Measurements from ENCODE around the gene USP21.
A peak's percentile ranks its signal among the peaks of the same experiment; 100 is the strongest.
"Not testable (repeated sequence)": the region's sequence is repeated elsewhere in the genome, so short reads cannot be mapped to it uniquely, and the experiment has no call there.

The USP21 gene, protein sequence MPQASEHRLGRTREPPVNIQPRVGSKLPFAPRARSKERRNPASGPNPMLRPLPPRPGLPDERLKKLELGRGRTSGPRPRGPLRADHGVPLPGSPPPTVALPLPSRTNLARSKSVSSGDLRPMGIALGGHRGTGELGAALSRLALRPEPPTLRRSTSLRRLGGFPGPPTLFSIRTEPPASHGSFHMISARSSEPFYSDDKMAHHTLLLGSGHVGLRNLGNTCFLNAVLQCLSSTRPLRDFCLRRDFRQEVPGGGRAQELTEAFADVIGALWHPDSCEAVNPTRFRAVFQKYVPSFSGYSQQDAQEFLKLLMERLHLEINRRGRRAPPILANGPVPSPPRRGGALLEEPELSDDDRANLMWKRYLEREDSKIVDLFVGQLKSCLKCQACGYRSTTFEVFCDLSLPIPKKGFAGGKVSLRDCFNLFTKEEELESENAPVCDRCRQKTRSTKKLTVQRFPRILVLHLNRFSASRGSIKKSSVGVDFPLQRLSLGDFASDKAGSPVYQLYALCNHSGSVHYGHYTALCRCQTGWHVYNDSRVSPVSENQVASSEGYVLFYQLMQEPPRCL

DNA sequence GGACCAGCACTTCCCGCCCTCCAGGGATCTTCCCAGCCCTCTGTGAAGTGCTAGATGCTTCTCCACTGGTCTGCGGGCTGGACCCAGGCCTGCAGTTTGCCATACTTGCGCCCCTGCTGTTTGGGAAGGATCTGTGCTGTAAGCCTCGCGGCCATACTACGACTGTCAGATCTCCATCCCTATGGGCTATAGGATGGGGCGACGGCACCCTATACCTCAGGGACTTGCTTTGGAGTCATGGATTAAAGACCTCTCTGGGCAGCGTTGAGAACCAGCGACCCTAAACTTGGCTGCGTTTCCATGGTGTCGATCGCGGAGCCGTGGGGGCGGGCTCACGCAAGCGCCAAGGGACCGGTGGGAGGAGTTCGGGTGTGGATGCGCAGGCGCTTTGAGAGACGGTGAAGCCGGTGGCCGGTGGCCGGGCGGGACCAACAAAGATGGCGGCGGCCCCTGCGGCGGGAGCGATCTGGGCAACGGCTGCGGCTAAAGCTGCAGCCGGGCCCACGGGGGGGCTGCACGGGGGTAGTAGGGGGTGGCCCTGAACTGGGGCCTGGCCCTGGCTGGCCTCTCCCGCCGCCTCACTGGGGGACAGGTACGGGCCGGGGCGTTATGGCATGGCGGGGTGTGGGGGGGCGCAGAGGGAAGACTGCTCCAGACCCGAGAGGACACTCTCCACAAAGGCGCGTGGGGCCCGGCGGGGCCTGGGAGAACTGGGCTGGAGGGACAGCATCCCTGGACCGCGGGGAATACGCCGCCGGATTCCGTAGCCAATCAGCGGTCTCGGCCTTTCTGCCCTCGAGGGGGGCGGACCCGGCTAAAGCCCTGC lies at the start of gene USP21:
Gene USP21, plus strand, starts transcription at position 414 of the 826 bp plus-strand sequence. CDS start 1,141 bp downstream, outside the sequence.
- peak; percentile 37 for DNase-seq

DNA sequence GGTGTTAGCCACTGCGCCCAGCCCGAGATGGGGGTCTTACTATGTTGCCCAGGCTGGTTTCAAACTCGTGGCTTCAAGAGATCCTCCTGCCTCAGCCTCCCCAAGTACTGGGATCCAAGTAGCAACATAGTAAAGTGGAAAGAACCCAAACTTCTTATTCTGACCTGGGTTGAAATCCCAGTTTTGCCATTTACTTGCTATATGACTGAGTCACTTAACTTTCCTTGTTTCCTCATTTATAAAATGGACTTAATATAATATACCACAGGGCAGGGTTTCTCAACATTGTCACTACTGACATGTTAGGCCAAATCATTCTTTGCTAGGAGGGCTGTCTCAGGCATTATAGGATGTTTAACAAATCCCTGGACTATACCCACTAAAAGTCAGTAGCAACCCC lies 48.2 kb upstream of the USP21 start:
- DNase-seq: no peak

DNA sequence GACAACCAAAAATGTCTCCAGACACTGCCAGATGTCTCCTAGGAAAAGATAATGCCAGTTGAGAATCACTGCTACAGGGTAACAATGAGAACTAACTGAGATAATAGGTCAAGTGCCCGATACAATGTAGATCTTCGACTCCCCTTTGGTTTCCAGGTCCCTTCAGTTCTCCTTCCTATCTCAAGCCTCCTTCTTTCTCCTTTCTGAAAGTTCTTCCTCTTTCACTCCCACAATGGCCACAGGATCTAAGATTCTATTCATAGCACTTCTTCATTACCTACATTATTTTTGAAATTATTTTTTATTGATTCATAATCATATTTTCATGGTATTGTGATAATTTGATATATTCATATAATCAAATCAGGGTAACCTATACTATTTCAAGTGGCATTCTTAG lies 47.8 kb upstream of the USP21 start:
- DNase-seq: no peak

DNA sequence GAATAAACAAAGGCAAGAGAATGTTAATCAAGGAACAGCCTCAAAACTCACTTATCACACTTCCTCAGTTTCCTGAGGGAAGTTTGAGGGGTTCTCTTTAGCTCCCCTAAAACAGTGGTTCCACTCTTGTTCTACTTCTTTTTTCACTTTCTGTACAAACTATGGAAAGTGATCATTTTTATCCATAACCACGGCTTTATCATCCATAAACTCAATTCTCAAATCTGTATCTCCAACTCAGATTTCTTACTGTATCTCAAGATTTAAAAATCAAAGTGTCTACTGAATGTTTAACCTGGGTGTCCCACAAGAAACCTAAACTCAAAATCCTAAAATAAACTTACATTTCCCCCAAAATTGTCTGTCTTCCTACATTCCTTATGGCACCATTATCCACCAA lies 45.4 kb upstream of the USP21 start:
- no peak for DNase-seq

DNA sequence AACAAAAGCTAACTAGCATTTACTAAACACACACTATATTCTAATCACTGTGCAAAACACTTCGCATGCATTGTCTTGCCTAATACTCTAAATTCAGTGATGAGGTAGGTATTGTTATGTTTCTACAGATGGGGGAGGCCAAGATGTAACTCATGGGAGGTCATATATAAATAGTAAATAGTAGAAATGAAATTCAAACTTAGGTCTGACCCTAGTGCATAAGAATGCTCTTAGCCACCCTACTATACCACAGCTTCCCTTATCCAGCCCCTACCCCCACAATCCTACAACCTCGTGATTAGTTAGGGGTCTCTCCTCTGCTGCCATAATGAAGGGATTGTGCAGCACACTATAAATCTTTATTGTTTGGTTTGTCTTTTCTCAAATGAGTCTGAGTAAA lies 44.7 kb upstream of the USP21 start:
- no peak for DNase-seq

DNA sequence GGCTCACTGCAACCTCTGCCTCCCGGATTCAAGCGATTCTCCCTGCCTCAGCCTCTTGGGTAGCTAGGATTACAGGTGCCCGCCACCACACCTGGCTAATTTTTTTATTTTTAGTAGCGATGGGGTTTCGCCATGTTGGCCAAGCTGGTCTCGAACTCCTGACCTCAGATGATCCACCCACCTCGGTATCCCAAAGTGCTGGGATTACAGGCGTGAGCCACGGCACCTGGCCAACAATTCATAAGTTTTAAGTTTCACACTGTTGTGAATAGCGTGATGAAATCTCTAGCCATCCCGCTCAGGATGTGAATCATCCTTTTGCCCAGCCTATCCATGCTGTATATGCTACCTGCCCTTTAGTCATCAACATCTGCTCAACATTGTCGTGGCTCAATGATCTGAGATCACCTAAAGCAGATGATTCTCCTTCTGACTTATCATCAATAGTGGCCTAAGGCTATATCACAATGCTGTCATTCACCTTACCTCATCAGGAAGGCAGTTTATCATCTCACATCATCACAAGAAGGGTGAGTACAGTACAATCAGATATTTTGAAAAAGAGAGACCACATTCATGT lies 44.1 kb upstream of the USP21 start:
- no peak for DNase-seq

DNA sequence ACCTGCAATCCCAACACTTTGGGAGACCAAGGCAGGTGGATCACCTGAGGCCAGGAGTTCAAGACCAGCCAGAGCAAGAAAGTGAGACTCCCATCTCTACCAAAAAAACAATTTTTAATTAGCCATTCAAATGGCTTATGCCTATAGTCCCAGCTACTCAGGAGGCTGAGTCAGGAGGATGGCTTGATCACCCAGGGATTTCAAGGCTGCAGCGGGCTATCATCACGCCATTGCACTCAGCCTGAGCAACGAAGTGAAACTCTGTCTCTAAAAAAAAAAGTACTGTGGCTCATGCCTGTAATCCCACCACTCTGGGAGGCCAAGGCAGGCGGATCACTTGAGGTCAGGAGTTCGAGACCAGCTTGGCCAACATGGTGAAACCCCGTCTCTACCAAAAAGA lies 43.3 kb upstream of the USP21 start:
- not testable (repeated sequence) for DNase-seq

DNA sequence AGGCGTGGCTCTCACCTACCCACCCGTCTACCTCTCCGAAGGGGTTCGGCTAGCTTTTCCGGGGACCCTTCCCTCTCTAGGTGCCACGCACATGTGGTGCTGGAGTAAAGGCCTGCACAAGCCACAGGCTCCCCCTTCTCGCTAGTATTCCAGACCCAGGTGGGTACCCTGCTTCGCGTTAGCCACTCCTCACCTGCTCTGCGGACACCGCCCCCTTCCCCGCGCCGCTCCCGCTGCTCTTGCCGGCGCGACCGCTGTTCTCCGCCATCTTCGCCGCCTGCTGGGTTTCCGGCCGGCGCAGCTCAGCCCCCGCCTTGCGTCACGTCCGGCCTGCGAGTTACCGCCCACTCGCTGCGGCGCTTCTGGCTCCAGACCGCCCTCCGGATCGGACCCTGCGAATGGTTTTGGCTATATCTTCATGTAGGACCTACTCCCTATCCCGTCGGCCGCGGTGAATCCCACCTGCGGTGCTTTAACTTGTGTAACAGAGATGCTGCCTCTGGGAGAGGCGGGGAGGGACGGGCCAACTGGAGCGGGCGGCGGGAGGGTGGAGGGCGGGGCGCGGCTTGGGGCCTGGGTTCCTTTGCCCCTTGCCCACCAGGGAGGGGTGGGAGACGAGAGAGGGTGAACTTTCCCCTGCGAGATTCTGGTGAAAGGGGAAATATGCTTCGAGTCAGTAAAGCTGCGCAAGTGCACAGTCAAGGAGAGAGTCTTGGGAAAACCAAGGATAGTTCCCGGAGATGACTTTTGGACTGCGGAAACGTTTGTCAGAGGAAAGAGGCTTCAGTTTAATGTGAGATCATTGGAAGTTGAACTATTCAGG lies 41.3 kb upstream of the USP21 start, which contains the start of the genes NIT1 and PFDN2:
Gene NIT1, plus strand, starts transcription at position 347 of the 823 bp plus-strand sequence. Its CDS starts 72 bp downstream, at position 419.
Gene PFDN2, minus strand, starts transcription at position 279 of the 823 bp plus-strand sequence. Its CDS starts 11 bp downstream, at position 268.
- peak; percentile 6 for DNase-seq

DNA sequence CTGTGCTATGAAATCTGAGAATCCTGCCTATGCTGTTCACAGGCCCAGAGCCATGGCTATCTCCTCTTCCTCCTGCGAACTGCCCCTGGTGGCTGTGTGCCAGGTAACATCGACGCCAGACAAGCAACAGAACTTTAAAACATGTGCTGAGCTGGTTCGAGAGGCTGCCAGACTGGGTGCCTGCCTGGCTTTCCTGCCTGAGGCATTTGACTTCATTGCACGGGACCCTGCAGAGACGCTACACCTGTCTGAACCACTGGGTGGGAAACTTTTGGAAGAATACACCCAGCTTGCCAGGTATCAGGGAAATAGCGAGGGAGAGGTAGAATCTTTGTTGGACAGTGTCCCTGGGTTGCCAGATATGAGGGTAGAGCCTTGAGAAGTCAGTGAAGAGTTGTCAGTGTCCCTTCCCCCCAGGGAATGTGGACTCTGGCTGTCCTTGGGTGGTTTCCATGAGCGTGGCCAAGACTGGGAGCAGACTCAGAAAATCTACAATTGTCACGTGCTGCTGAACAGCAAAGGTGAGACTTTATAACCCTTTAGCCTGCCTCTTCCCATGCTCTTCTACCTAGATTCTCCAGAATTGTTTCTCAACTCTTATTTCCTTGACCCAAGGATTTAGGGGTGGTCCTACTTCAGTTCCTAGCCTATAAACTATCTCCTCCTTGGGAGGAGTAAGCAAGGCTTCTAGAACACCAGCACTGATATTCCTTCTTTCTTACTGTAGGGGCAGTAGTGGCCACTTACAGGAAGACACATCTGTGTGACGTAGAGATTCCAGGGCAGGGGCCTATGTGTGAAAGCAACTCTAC lies 40.0 kb upstream of the USP21 start:
- DNase-seq: no peak

DNA sequence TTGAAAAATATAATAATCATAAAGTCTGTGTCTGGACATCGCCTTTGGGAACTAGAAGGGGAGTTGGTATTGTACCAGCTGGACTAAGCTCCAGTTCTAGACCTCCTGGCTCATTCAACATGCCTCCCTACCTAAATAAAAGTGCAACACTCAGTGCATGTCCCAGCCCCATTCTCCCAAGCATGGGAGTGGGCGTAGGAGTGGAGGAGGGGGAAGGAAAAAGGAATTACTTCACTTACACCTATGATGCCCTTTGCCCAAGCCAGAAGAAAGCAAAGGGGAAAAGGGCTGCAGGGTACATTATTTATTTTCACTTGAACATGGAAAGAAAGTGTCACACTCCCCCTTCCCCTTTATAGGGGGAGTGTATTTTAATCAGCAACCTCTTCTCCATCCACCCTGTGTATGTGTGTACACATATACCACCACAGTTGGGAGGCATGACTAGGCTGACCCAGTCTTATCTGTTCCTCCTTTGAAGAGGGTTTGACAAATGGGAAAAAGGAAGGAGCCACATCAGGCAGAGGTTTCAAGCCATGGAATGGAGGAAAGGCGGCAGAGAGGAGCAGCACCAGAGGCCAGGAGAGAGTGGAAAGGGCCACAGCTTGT lies 38.2 kb upstream of the USP21 start:
- no peak for DNase-seq

DNA sequence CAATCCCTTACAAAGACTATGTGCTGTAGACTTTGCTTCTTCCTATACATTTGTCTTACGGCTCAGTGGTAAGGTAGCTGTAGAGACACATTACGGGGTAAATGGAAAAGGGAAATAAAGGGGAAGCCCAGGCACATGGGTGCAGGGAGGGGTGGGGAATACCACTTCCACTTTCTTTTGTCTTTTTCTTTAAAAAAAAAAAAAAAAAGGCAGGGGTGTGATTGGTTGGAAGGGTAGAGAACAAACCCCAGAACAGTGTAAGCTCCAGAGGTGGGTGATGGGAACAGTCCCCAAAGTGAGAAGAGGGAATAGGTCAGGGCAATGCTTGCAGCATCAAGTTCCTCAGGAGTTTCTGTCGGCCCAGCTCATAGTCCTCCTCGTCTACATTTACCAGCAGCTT lies 37.5 kb upstream of the USP21 start:
- no peak for DNase-seq

DNA sequence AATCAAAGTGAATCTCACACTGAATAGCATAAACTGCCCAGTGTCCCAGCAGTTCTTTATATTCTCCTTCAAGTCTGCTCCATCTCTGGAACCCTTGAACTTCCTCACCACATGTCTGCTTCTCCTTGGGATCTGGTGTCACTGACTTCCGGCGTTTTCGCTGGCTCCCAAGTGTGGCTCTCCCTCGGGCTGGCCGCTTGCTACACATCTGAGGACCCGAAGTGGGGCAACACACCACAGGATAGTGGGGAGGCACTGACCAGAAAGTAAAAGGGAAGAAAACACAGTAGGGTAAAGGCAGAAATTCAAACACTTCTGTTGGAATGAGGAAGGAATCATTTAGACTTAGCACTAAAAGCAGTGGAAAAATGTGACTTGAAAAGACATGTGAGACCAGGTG lies 36.3 kb upstream of the USP21 start:
- DNase-seq: no peak

DNA sequence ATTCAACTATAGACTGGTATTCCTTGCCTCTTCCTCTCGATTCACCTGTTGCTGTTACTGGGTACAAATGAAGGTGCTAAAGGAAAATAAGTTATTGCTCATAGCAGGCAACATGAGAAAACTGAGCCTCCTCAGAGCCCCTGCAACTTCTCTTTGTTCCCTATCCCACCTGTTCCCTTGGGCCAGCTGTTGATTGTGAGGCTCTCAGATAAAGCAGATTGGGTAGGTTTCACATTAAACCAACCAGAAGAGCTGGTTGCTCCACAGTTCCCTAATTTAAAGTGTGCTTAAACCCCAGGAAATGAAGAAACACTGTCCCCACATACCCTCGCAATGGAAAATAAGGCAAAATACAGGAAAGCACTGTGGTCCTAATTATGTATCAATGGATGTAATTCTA lies 31.7 kb upstream of the USP21 start:
- no peak for DNase-seq

DNA sequence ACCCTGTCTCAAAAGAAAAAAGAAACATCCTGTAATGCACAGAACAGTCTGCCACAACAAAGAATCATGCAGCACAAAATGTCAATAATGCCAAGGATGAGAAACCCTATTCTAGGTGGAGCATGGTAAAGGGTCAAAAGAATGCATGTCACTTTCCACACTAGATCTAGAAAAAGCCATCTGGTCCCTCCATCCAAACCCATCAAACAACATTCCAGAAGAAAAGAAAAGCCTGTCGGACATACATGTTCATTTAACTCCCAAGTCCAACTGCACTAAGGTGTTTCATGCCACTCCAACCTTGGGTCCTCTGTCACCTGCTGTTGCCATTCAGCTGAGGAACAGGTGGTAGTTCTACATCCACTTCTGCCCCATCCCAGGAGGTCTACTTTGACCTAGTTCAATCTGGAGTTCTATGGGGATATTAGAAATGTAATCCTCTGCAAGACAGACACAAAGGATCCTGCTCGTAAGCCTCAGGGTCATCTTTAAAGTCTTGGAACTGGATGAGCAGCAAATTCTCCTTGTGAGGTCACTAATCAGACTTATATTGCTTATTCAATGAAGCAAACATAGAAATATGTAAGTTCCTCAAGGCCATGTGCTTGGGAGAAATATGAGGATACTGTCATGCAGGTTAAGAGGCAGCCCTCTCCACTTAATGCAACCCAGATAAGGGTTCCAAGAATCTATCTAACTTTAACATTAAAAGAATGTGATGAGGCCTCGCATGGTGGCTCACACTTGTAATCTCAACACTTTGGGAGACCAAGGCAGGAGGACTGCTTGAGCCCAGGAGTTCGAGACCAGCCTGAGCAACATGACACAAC lies 30.5 kb upstream of the USP21 start:
- no peak for DNase-seq

DNA sequence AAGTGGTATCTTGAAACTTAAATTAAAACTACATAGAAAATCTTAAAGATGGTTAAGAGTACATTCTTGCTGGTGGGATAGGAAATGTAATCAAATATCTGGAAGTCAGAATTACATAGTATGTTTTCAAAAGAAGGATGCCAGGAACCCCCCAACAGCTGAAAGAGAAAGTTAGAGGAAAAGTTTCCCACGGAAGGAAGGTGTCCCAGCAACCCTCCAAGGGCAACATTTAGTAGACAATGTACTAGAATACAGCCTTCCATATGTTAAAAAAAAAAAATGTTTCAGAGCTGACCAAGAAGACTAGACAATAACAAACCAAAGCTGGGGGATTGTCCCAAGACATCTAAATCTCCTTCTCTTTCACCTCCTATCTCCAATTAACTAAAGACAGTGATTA lies 29.0 kb upstream of the USP21 start:
- DNase-seq: no peak

DNA sequence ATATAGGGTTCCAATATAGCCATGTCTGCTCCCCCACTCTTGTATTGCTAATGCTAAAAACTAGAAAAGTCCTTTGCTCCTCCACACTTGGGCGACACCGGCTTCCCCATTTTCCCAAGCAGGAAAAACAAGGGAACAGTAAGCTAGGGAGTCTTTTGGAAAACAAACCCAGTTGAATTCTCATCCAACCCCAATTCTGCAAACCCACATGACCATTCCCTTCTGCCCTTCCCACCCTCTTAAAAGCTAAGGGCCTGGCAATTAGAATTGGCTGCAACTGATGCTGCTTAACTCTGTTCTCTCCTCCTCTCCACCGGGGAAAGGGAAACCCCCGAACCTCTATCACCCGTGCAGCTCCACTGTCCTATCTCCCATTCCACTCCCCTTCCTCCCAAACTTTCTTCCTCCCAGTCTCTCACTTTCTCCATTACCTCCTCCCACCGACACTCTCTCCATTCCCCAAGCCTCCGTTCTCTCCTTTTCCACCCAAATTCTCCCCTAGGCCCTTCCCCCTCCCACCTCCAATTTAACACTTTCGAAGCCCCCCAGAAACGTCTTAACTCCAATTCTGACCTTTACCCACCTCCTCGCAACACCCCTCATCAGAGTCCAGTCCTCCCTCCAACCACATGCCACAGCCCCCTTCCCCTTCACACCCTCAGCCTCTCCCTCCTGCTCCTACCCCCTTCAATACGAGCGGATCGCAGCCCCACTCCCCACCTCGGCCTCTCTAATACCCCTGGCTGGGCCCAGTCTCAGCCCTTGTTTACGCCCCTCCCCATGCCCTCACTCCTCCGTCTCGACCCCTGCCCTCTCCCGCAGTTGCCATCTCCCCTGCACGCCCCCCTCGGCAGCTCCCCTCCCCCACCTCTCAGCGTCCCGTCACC lies 27.5 kb upstream of the USP21 start:
- DNase-seq: no peak

DNA sequence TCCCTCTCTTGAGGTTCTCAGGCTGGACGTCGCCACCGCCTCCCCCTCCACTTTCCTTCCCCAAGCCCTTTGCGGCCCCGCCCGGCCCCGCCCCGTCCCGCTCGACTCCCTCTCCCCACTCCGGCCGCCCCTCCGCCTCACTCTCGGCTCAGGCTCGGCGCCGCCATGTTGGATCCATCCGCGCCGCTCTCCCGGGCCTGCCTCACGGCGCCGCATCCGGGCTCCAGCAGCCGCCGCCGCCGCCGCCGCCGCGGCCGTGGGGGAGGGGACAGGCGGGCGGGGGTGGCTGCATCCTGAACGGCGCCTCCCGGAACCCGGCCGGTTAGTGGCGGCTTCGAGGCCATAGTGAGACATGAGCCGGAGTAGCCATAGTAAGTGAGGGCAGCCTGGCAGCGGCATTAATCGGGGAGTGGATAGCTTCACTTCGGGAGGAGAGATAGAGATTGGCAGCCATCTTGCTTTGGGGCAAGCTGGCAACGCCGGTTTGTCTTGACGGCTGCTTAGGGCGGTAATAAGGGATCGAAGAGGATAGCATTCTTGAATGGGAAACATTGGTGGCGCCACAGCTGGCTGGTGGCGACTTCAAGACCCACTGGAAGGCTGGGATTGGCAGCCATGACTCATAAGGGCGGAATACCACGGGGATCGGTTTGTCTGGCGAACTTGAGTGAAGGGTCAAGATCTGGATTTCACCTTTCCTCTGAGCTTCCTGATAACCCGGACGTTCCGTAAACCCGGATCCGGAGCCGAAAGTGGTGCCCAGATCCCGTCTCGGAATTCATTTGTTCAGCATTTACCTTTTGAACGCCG lies 26.7 kb upstream of the USP21 start, which contains the start of gene DEDD:
Gene DEDD, minus strand, starts transcription at position 258 of the 810 bp plus-strand sequence. CDS start 8,205 bp downstream, outside the sequence.
- DNase-seq: peak; percentile 85

DNA sequence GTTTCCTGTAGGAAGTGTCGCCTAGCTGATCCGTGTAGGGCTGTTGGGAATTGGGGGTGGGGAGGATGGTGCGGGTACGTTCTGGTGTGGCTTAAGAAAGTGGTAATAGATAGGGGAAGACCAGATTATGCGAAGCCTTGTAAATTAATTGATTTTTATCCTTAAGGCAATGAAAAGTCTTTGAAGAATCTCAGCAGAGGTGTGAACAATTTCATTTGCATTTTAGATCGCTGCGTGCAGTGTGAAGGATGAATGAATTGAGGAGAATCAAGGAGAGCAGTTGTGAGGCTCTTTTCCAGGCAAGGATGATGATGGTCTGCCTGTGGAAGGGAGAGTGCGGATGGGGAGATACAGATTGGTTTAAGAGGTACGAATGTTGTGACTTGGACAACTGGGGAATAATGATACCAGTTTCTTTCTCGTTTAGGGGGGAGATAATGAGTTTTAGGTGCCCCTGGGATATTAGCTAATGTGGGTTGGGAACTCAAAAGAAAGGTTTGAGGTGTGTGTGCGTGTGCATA lies 26.0 kb upstream of the USP21 start:
- DNase-seq: no peak
